Loucy (cell line): ENCODE results near the gene GFRA3.

Experiments used
- H2AFZ ChIP-seq: fragments of 200-600 bp; sonication (generic); 2 replicates; pipeline ENCODE4 v1.6.0; 2016; ENCODE audit warnings: antibody characterized with exemption, mild to moderate bottlenecking, low read length, moderate library complexity
- H3F3A ChIP-seq: fragments of 200-600 bp; 2 replicates; pipeline ENCODE4 v1.6.0; 2016; ENCODE audit warnings: antibody characterized with exemption, low read depth, mild to moderate bottlenecking
- H3K27me3 ChIP-seq: fragments of 200-600 bp; sonication (generic); 2 replicates; pipeline ENCODE4 v1.6.1; 2014; ENCODE audit warnings: low read length, mild to moderate bottlenecking; ENCODE audit not compliant: insufficient read depth, poor library complexity, severe bottlenecking
- H3K36me3 ChIP-seq: fragments of 200-600 bp; sonication (generic); 2 replicates; pipeline ENCODE4 v1.6.1; 2016; ENCODE audit warnings: low read length; ENCODE audit not compliant: insufficient read depth
- H3K4me1 ChIP-seq: fragments of 200-600 bp; sonication (generic); 2 replicates; pipeline ENCODE4 v1.5.1; 2014; ENCODE audit warnings: low read length, mild to moderate bottlenecking; ENCODE audit not compliant: insufficient read depth, poor library complexity, severe bottlenecking
- H3K4me2 ChIP-seq: fragments of 200-600 bp; sonication (generic); 2 replicates; pipeline ENCODE4 v1.6.0; 2014; ENCODE audit warnings: antibody characterized with exemption, low read length, low read depth, mild to moderate bottlenecking; ENCODE audit not compliant: poor library complexity, severe bottlenecking
- H3K4me3 ChIP-seq: fragments of 200-600 bp; sonication (generic); 2 replicates; pipeline ENCODE4 v1.5.1; 2014; ENCODE audit warnings: low read length, mild to moderate bottlenecking, mixed read lengths; ENCODE audit not compliant: poor library complexity, severe bottlenecking
- H3K79me2 ChIP-seq: fragments of 200-600 bp; sonication (generic); 2 replicates; pipeline ENCODE4 v1.6.1; 2014; ENCODE audit warnings: low read length; ENCODE audit not compliant: insufficient read depth
- H3K9ac ChIP-seq: fragments of 200-600 bp; sonication (generic); 2 replicates; pipeline ENCODE4 v1.6.0; 2014; ENCODE audit warnings: mild to moderate bottlenecking, low read depth, low read length, moderate library complexity; ENCODE audit not compliant: poor library complexity, severe bottlenecking
- H3K9me2 ChIP-seq: fragments of 200-600 bp; sonication (generic); replicated peaks from 2 replicates; pipeline ENCODE4 v1.6.1; 2016; ENCODE audit warnings: low read depth, low read length, mixed read lengths
- H3K9me3 ChIP-seq: fragments of 200-600 bp; sonication (generic); 2 replicates; pipeline ENCODE4 v1.6.1; 2014; ENCODE audit warnings: mild to moderate bottlenecking, antibody characterized with exemption, low read length, low read depth; ENCODE audit not compliant: insufficient read depth
- H4K20me1 ChIP-seq: fragments of 200-600 bp; sonication (generic); 2 replicates; pipeline ENCODE4 v1.6.0; 2014; ENCODE audit warnings: antibody characterized with exemption, low read length, mild to moderate bottlenecking; ENCODE audit not compliant: insufficient read depth, poor library complexity, severe bottlenecking
- EZH2phosphoT487 ChIP-seq: fragments of 200-600 bp; IDR thresholded peaks from 2 replicates; pipeline ENCODE4 v1.6.1; 2018; ENCODE audit warnings: antibody characterized with exemption, mild to moderate bottlenecking, moderate library complexity, borderline replicate concordance
- TF ChIP-seq, protein P1 (sequence below): fragments of 200-600 bp; sonication (generic); conservative IDR thresholded peaks from 2 replicates; pipeline ENCODE4 v1.5.1; 2014; ENCODE audit warnings: mild to moderate bottlenecking, antibody characterized with exemption, low read length

Gene GFRA3

DNA sequence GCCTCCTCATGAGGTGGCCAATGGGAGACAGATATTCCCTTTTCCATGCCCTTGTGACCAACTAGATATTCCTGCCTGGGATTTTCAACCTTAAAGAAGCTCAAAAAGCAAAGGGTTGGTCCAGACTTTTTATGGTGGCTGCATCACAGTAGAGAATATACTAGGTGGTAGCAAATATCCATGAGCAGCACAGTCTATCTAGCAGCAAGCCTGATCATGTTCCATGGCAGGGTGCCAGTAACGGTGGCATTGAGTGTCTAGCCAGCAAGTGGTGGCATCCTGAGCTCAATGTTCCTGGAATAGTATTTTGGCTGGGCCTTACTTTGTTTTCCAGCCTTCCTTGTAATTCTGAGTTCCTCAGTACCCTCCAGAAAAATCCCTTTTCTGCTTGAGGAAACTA is 31.4 kb upstream of the GFRA3 start:
- H3K4me2 ChIP-seq = no peak overlapping the region
- H3K9me2 ChIP-seq = no peaks in the 10 kb centered on the region
- no peaks in the 10 kb centered on the region for H3K79me2 ChIP-seq
- H3K36me3 ChIP-seq = peaks cover 7% of the 10 kb centered on the region; the same call in 1 of the 2 replicates
- H3K9ac ChIP-seq = no peak overlapping the region
- TF ChIP-seq, protein P1, sequence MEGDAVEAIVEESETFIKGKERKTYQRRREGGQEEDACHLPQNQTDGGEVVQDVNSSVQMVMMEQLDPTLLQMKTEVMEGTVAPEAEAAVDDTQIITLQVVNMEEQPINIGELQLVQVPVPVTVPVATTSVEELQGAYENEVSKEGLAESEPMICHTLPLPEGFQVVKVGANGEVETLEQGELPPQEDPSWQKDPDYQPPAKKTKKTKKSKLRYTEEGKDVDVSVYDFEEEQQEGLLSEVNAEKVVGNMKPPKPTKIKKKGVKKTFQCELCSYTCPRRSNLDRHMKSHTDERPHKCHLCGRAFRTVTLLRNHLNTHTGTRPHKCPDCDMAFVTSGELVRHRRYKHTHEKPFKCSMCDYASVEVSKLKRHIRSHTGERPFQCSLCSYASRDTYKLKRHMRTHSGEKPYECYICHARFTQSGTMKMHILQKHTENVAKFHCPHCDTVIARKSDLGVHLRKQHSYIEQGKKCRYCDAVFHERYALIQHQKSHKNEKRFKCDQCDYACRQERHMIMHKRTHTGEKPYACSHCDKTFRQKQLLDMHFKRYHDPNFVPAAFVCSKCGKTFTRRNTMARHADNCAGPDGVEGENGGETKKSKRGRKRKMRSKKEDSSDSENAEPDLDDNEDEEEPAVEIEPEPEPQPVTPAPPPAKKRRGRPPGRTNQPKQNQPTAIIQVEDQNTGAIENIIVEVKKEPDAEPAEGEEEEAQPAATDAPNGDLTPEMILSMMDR = no peak
- TF ChIP-seq EZH2phosphoT487 = no peak
- H3K27me3 ChIP-seq = no peaks in the 10 kb centered on the region
- no peak overlapping the region for H3K4me3 ChIP-seq
- no peak overlapping the region for H2AFZ ChIP-seq
- H3F3A ChIP-seq = no peaks in the 10 kb centered on the region
- H3K4me1 ChIP-seq = no peaks in the 10 kb centered on the region
- H3K9me3 ChIP-seq = no peaks in the 10 kb centered on the region
- H4K20me1 ChIP-seq = no peaks in the 10 kb centered on the region

DNA sequence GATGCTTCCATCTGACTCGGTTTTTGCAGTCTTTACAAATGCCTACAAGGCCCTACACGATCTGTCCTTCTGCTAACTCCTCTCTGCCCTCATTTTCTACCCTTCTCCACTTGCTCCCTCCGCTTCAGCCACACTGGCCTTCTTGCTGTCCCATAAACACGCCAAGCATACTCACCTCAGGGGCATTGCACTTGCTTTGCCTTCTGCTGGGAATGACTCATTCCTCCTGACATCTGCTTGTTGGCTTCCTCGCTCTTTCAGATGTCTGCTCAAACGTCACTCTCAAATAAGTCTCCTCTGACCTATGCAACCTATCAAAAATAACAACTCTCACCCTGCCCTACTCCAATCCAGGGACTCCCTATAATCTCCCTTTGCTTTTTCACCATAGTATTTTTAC is 29.0 kb upstream of the GFRA3 start:
- TF ChIP-seq, protein P1 = no peak
- no peak for TF ChIP-seq EZH2phosphoT487
- Histone ChIP-seq H3K36me3 (peaks cover 9% of the 10 kb centered on the region; the same call in 1 of the 2 replicates), H3K9me3 (no peaks in the 10 kb centered on the region), H3K4me1 (no peaks in the 10 kb centered on the region), H3K79me2 (no peaks in the 10 kb centered on the region), H3K9ac (no peak overlapping the region), H3K4me2 (no peak overlapping the region), H2AFZ (no peak overlapping the region), H3F3A (no peaks in the 10 kb centered on the region), H3K9me2 (no peaks in the 10 kb centered on the region), H4K20me1 (no peaks in the 10 kb centered on the region), H3K27me3 (no peaks in the 10 kb centered on the region), H3K4me3 (no peak overlapping the region)

DNA sequence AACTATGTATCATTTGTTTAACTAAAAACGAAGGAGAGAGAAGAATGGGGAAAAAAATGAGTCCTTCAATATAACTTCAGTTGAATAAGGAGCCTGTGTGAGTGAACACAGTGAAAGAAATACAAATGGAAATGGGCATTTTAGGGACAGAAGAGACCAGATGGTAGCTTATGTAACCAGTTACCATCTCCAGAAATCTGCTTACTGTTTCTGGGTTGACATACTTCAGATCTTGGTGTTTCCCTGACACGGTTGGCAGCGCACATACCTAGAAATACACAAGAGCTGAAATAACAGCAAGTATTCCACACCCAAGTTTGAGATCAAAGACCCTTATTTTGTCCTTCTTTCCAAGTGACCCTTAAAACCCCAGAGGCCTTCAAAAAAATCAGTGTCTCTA is 14.9 kb upstream of the GFRA3 start:
- Histone ChIP-seq H4K20me1 (no peaks in the 10 kb centered on the region), H3K79me2 (no peaks in the 10 kb centered on the region)

More for the DNA sequence above, 14.9 kb upstream of the GFRA3 start:
- Histone ChIP-seq H3K4me2 (no peak overlapping the region), H3K4me3 (no peak overlapping the region), H3K4me1 (no peaks in the 10 kb centered on the region), H3K9me3 (no peaks in the 10 kb centered on the region), H2AFZ (no peak overlapping the region), H3K9me2 (no peaks in the 10 kb centered on the region), H3K9ac (no peak overlapping the region), H3F3A (no peaks in the 10 kb centered on the region), H3K36me3 (peaks cover 71% of the 10 kb centered on the region; the same call in 1 of the 2 replicates), H3K27me3 (no peaks in the 10 kb centered on the region)
- TF ChIP-seq, protein P1 = no peak
- TF ChIP-seq EZH2phosphoT487 = no peak
